ENCODE measurements around the gene ITGA11. TPM values are rescaled to one million over a fixed set of nuclear protein-coding genes. Genes with fewer than 3 reads are reported as not detected.

Gene ITGA11
- total and polyA plus RNA-seq, 4 experiments from 2014 or later = not detected

DNA sequence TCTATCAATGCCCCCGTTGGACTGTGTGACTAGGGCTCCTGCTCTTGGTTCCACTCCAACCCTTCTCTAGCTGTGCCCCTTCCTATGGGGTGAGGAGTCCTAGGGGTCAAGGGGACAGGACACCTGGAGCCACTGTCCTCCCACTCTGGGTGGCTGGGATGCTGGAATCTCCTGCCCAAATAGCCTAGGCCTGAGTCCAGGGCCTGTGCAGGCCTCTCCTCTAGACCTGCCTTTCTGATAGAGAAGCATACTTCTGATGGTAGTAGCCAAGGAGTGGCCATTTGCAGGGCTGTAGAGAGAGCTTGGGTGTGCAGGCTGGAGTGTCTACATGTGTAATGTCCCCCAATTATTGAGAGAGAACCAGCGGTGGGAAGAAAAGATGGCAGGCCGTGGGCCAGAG lies 54.2 kb downstream of the ITGA11 start:
- peaks cover 11% of the 10 kb centered on the region for H3K4me1 ChIP-seq (ENCODE audit: insufficient read depth, low read length)
- no peaks in the 10 kb centered on the region for H3K36me3 ChIP-seq (ENCODE audit: insufficient read depth, low read length)
- Mint-ChIP-seq H3K27me3 (no peaks in the 10 kb centered on the region), H3K9me3 (peaks cover 0 to 2% (median 0%) of the 10 kb centered on the region in 8 donors), H3K4me3 (no peak overlapping the region), H3K36me3 (no peaks in the 10 kb centered on the region), H3K27ac (no peak overlapping the region), H3K4me1 (peaks cover 8 to 13% (median 11%) of the 10 kb centered on the region in 4 donors)
- no peaks in the 10 kb centered on the region for H3K9me3 ChIP-seq (ENCODE audit: control insufficient read depth in 1 of 2, low read length in 2 of 2)
- H3K27me3 ChIP-seq (ENCODE audit: insufficient read depth, low read length) = no peaks in the 10 kb centered on the region
- H3K4me3 ChIP-seq (ENCODE audit: low read length in 2 of 2) = no peak overlapping the region
- ChIA-PET POLR2A (ENCODE audit: partially characterized antibody) (no interaction called here), CTCF (ENCODE audit: partially characterized antibody) (no interaction called here)
- DNase-seq = no peak
- no peak overlapping the region for H3K27ac ChIP-seq (ENCODE audit: low read depth, low read length)
- intact Hi-C loops (cut with micrococcal nuclease) = no loop called here

DNA sequence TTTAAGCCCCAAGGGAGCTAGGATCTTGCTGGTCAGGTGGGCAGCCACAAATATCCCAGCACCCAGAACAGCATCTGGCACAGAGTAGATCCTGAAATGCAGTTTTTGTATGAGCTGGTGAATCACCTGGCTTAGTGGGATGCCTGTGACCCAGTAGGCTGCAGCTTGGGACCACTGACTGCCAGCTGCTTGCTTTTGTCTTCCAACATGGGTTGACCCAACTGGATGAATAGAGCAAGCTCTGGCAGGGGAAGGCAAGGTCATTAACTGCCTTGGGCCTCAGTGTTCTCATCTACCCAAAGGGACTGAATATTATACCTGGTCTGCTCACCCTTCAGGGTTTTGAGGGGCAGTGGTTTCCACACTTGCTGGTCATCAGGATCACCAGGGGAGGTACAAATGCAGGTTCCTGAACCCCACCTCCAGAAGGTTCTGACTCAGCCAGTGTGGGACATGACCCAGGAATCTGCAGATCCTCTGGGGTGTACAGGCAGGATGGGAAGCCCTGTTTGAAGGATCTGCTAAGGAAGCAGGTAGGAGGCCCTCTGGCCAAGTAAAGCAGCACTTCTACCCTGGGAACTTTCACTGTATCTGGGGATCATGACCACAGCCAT lies 55.4 kb downstream of the ITGA11 start:
- Histone ChIP-seq H3K27me3 (ENCODE audit: insufficient read depth, low read length) (no peaks in the 10 kb centered on the region), H3K4me3 (ENCODE audit: low read length in 2 of 2) (no peak overlapping the region), H3K9me3 (ENCODE audit: control insufficient read depth in 1 of 2, low read length in 2 of 2) (no peaks in the 10 kb centered on the region), H3K27ac (ENCODE audit: low read depth, low read length) (no peak overlapping the region), H3K36me3 (ENCODE audit: insufficient read depth, low read length) (no peaks in the 10 kb centered on the region), H3K4me1 (ENCODE audit: insufficient read depth, low read length) (peaks cover 11% of the 10 kb centered on the region)
- Mint-ChIP-seq H3K4me3 (no peak overlapping the region), H3K27me3 (no peaks in the 10 kb centered on the region), H3K36me3 (no peaks in the 10 kb centered on the region), H3K4me1 (peaks cover 8 to 13% (median 11%) of the 10 kb centered on the region in 4 donors), H3K27ac (no peak overlapping the region), H3K9me3 (no peaks in the 10 kb centered on the region)
- DNase-seq = no peak
- intact Hi-C loops (cut with micrococcal nuclease) = no loop called here
- ChIA-PET POLR2A (ENCODE audit: partially characterized antibody) (no interaction called here), CTCF (ENCODE audit: partially characterized antibody) (no interaction called here)

DNA sequence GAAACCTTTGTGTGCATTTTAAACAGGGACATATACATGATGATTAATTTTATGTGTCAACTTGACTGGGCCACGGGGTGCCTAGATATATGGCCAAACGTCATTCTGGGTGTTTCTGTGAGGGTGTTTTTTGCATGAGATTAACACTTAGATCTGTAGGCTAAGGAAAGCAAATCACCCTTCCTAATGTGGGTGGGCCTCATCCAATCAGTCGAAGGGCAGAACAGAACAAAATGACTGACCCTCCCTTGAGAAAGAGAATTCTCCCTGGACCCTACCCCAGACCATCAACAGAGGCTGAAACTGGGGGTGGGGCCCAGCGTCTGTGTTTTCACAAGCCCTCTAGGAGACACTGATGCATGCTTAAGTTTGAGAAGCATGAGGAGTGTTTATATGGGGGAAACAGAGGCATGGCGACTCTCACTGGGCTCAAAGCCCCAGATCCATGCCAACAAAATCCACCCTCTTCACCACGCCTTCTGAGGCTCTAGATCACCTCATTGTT lies 56.2 kb downstream of the ITGA11 start:
- Histone ChIP-seq H3K9me3 (ENCODE audit: control insufficient read depth in 1 of 2, low read length in 2 of 2) (no peaks in the 10 kb centered on the region), H3K4me3 (ENCODE audit: low read length in 2 of 2) (no peak overlapping the region), H3K27me3 (ENCODE audit: insufficient read depth, low read length) (no peaks in the 10 kb centered on the region), H3K36me3 (ENCODE audit: insufficient read depth, low read length) (no peaks in the 10 kb centered on the region), H3K4me1 (ENCODE audit: insufficient read depth, low read length) (peaks cover 11% of the 10 kb centered on the region), H3K27ac (ENCODE audit: low read depth, low read length) (no peak overlapping the region)
- intact Hi-C loops (cut with micrococcal nuclease) = no loop called here
- Mint-ChIP-seq H3K27ac (no peak overlapping the region), H3K4me3 (peak overlapping the region in 1 of 8 donors; percentile 26), H3K27me3 (no peaks in the 10 kb centered on the region), H3K9me3 (no peaks in the 10 kb centered on the region), H3K4me1 (peaks cover 8 to 13% (median 11%) of the 10 kb centered on the region in 4 donors), H3K36me3 (no peaks in the 10 kb centered on the region)
- POLR2A ChIA-PET (ENCODE audit: partially characterized antibody) = no interaction called here
- no peak for DNase-seq
- CTCF ChIA-PET (ENCODE audit: partially characterized antibody) = no interaction called here

DNA sequence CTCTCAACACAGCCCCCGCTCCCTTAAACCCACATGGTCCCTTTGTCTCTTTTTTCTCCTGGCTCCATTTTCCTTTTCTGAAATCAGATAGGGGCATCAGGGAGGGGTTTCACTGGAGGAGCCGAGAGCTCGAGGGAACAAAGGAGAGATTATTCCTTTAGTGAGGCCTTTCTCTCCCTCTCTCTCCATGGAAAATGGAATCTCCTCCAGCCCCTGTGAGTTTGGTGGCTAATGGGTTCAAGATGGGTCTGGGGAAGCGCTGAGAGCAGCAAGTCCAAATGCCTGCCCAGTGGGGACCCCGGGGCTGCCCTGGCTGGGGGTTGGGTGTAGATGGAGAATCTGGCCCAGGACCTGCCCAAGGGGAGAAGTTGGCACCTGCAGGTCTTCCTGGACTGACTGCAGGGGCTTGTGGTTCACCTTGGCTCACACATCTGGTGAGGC lies 56.8 kb downstream of the ITGA11 start:
- Histone ChIP-seq H3K9me3 (ENCODE audit: control insufficient read depth in 1 of 2, low read length in 2 of 2) (no peaks in the 10 kb centered on the region), H3K27ac (ENCODE audit: low read depth, low read length) (no peak overlapping the region), H3K4me3 (ENCODE audit: low read length in 2 of 2) (no peak overlapping the region), H3K36me3 (ENCODE audit: insufficient read depth, low read length) (no peaks in the 10 kb centered on the region), H3K4me1 (ENCODE audit: insufficient read depth, low read length) (peaks cover 11% of the 10 kb centered on the region), H3K27me3 (ENCODE audit: insufficient read depth, low read length) (no peaks in the 10 kb centered on the region)
- Mint-ChIP-seq H3K27me3 (no peaks in the 10 kb centered on the region), H3K4me1 (peaks cover 8 to 13% (median 11%) of the 10 kb centered on the region in 4 donors), H3K36me3 (no peaks in the 10 kb centered on the region), H3K9me3 (no peaks in the 10 kb centered on the region), H3K27ac (no peak overlapping the region), H3K4me3 (no peak overlapping the region)
- CTCF ChIA-PET (ENCODE audit: partially characterized antibody) = no interaction called here
- POLR2A ChIA-PET (ENCODE audit: partially characterized antibody) = no interaction called here
- intact Hi-C loops (cut with micrococcal nuclease) = no loop called here
- DNase-seq = no peak

DNA sequence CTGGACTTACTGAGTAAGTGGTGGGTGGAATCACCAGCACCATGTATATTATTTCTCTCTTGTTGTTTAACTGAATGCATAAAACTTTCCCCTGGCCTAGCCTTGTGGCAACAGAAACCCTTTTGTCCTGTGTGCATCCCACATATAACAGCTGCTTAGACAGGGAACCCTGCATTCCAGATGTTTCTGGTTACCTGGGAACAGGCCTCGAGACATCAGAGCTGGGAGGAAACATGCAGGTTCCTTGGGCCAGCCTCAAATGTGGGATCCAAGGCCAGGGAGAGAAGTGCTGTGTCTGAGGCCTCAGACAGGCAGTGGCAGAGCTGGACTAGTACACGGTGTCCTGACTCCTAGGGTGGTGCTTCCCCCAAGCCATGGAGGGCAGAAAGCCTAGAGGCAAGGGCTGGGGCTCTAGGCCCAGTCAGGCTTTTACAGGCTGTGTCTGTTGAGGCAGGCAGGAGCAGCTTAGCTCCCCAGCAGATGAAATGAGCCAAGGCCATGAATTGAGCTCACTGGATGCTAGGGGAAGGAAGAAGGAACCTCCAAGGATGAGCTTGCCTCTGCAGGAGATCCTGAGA lies 57.7 kb downstream of the ITGA11 start:
- Histone ChIP-seq H3K9me3 (ENCODE audit: control insufficient read depth in 1 of 2, low read length in 2 of 2) (no peaks in the 10 kb centered on the region), H3K36me3 (ENCODE audit: insufficient read depth, low read length) (no peaks in the 10 kb centered on the region), H3K27ac (ENCODE audit: low read depth, low read length) (no peak overlapping the region), H3K4me3 (ENCODE audit: low read length in 2 of 2) (no peak overlapping the region), H3K4me1 (ENCODE audit: insufficient read depth, low read length) (peaks cover 2% of the 10 kb centered on the region), H3K27me3 (ENCODE audit: insufficient read depth, low read length) (no peaks in the 10 kb centered on the region)
- DNase-seq = no peak
- H3K27me3 Mint-ChIP-seq = peaks cover 0 to 2% of the 10 kb centered on the region in 2 donors
- H3K4me1 Mint-ChIP-seq = peaks cover 3 to 5% (median 4%) of the 10 kb centered on the region in 4 donors
- intact Hi-C loops (cut with micrococcal nuclease) = no loop called here
- no peaks in the 10 kb centered on the region for H3K36me3 Mint-ChIP-seq
- CTCF ChIA-PET (ENCODE audit: partially characterized antibody) = interaction anchor here (0.7 to 1.5 kb wide), 3 partner anchors 10 to 123 kb away, joined by 3 read pairs; no protein-coding TSS in a partner anchor
- POLR2A ChIA-PET (ENCODE audit: partially characterized antibody) = interaction anchor here (1.4 kb wide), 1 partner anchor 46 kb away, joined by 4 read pairs; no protein-coding TSS in a partner anchor
- no peak overlapping the region for H3K4me3 Mint-ChIP-seq
- H3K27ac Mint-ChIP-seq = no peak overlapping the region
- no peaks in the 10 kb centered on the region for H3K9me3 Mint-ChIP-seq

DNA sequence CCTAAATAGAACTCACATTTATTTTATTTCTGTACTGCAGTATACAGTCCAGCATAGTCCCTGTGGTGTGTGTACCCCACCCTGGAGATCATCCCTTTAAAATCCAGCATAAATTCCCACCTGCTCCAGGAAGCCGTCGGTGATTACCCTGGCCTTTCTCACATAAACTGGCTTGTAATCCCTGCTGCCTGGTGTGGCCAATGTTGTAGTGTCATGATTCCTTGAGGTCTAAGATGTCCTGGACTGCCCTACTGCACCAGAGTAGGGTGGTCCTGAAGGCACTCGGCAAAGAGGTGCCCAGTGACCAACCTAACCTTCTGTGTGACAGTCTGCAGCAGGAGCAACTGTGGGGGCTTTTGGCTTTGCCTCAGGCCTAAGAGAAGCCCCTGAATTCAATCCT lies 58.9 kb downstream of the ITGA11 start:
- no peaks in the 10 kb centered on the region for H3K27me3 ChIP-seq (ENCODE audit: insufficient read depth, low read length)
- CTCF ChIA-PET (ENCODE audit: partially characterized antibody) = interaction anchor here (1.5 kb wide), 1 partner anchor 67 kb away, joined by 3 read pairs; no protein-coding TSS in a partner anchor
- H3K4me3 ChIP-seq (ENCODE audit: low read length in 2 of 2) = no peak overlapping the region
- no peaks in the 10 kb centered on the region for H3K36me3 ChIP-seq (ENCODE audit: insufficient read depth, low read length)
- Mint-ChIP-seq H3K27ac (no peak overlapping the region), H3K4me1 (no peaks in the 10 kb centered on the region), H3K27me3 (peaks cover 2 to 3% of the 10 kb centered on the region in 2 donors), H3K4me3 (no peak overlapping the region), H3K36me3 (no peaks in the 10 kb centered on the region), H3K9me3 (no peaks in the 10 kb centered on the region)
- intact Hi-C loops (cut with micrococcal nuclease) = no loop called here
- no peak for DNase-seq
- no peaks in the 10 kb centered on the region for H3K4me1 ChIP-seq (ENCODE audit: insufficient read depth, low read length)
- no peak overlapping the region for H3K27ac ChIP-seq (ENCODE audit: low read depth, low read length)
- POLR2A ChIA-PET (ENCODE audit: partially characterized antibody) = interaction anchor here (1.4 kb wide), 1 partner anchor 45 kb away, joined by 4 read pairs; no protein-coding TSS in a partner anchor
- no peaks in the 10 kb centered on the region for H3K9me3 ChIP-seq (ENCODE audit: control insufficient read depth in 1 of 2, low read length in 2 of 2)

DNA sequence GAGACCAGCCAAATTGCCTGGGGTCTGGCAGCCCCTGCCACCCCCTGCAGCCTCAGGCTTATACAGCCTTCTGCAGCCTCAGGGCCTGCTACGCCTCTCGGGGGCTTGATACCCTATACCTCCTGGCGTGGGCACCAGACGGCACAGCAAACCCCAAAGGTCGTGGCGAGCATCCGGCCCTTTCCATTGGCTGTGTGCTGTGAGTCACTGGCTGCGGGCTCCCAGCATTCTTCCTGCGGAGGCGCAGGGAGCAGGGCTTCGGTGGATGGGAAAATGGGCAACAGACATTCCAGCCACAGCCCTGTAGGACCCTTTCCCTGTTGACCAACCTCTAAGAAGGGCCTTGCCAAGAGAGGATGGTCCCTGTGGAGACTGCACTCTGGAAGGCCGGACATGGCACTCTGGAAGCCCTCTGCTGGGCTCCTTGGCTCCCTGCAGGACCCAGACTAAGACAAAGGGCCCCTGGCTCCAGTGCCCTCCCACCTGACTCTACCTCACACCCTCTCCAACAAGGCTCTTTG lies 59.6 kb downstream of the ITGA11 start:
- intact Hi-C loops (cut with micrococcal nuclease) = no loop called here
- H3K36me3 Mint-ChIP-seq = no peaks in the 10 kb centered on the region
- peaks cover 0 to 2% (median 0%) of the 10 kb centered on the region in 8 donors for H3K9me3 Mint-ChIP-seq
- no peak for DNase-seq
- POLR2A ChIA-PET (ENCODE audit: partially characterized antibody) = no interaction called here
- Histone ChIP-seq H3K9me3 (ENCODE audit: control insufficient read depth in 1 of 2, low read length in 2 of 2) (no peaks in the 10 kb centered on the region), H3K27me3 (ENCODE audit: insufficient read depth, low read length) (no peaks in the 10 kb centered on the region), H3K36me3 (ENCODE audit: insufficient read depth, low read length) (no peaks in the 10 kb centered on the region), H3K4me3 (ENCODE audit: low read length in 2 of 2) (no peak overlapping the region), H3K27ac (ENCODE audit: low read depth, low read length) (no peak overlapping the region), H3K4me1 (ENCODE audit: insufficient read depth, low read length) (no peaks in the 10 kb centered on the region)
- H3K27ac Mint-ChIP-seq = no peak overlapping the region
- H3K4me3 Mint-ChIP-seq = no peak overlapping the region
- H3K4me1 Mint-ChIP-seq = peaks cover 0 to 2% (median 0%) of the 10 kb centered on the region in 4 donors
- H3K27me3 Mint-ChIP-seq = peaks cover 2 to 3% of the 10 kb centered on the region in 2 donors
- CTCF ChIA-PET (ENCODE audit: partially characterized antibody) = no interaction called here
